Amniotic epithelial cell (primary cell): Measurements from ENCODE around the gene NRTN.
"Not testable (repeated sequence)": the region's sequence is repeated elsewhere in the genome, so short reads cannot be mapped to it uniquely, and the experiment has no call there.

ENCODE experiments used
- DNase-seq: peaks from one replicate; pipeline ENCODE4 v3.0.0-alpha.2; 2010; ENCODE audit warnings: low read depth

NRTN gene

GRCh38 chr19:5838353-5839064, 33.6 kb downstream of the NRTN start:
- no peak for DNase-seq

GRCh38 chr19:5839065-5840017, 34.5 kb downstream of the NRTN start, which contains the start of gene FUT6:
TSS of gene FUT6 (minus strand) at chr19:5839702. CDS start at chr19:5832567, 7,135 bp downstream.
- DNase-seq = no peak

- DNase-seq = not testable (repeated sequence)
Measured at GRCh38 chr19:5841735-5842111, 36.9 kb downstream of the NRTN start.

DNA sequence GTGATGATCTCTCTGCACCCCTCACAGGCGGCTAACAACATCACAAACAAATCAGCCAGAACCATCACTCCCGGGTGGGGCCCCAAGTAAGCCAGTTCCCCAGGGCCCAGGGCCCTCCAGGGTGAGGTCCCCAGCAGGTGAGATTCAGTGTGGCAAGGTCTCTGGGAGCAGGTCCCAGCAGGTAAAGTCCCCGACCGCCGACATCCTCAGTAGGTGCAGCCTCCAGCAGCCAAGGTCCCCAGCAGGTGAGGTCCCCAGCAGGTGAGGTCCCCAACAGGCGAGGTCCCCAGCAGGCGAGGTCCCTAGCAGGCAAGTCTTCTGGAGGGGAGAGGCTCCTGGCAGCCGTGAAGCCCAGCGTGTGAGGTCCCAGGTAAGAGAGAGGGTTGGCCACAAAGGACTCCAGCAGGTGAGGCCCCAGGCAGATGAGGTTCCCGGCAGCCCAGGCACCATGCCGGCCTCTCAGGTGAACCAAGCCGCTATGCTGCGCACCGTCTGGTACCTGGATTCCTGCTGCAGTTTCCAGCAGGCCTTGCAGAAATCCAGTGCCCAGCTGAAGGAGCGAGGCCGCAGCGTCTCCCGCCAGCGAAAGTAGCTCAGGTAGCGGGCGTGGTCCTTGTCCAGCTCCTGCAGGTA, 38.5 kb downstream of the NRTN start:
- DNase-seq = no peak

DNA sequence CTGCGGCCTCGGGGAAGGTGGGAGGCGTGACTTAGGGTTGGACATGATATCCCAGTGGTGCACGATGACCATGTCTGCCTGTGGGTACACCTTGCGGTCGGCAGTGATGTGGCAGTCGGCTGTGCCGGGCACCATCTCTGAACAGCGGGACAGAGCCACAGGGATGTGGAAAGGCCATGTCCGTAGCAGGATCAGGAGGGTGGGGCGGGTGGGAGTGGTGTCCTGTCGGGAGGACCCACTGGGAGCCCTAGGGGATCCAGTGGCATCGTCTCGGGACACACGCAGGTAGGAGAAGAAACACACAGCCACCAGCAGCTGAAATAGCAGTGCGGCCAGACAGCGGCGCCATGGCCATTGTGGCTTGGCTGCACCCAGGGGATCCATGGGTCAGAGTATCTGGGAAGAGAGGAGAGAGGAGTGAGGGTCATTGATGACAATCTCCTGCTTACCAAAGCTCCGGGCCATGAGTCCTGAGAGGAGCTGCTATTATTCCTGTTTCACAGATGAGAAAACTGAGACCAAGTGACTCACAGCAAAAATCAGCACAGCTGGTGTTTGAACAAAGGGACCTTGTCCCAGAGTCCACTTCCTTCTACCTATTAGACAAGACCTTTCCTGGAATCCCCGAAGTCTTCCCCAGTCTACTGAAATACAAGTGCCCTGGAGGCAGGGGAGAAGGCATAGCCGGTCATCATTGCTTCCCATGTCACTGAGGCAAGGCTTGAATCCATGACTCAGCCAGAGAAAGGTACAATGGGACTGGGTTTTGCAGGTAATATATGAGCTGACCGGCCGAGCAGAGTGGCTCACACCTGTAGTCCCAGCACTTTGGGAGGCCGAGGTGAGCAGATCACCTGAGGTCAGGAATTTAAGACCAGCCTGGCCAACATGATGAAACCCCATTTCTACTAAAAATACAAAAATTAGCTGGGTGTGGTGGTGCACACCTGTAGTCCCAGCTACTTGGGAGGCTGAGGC, 39.9 kb downstream of the NRTN start:
- DNase-seq = no peak

- not testable (repeated sequence) for DNase-seq
Measured at GRCh38 chr19:5847846-5848245, 43.0 kb downstream of the NRTN start.

GRCh38 chr19:5848621-5849020, 43.8 kb downstream of the NRTN start:
- not testable (repeated sequence) for DNase-seq

DNA sequence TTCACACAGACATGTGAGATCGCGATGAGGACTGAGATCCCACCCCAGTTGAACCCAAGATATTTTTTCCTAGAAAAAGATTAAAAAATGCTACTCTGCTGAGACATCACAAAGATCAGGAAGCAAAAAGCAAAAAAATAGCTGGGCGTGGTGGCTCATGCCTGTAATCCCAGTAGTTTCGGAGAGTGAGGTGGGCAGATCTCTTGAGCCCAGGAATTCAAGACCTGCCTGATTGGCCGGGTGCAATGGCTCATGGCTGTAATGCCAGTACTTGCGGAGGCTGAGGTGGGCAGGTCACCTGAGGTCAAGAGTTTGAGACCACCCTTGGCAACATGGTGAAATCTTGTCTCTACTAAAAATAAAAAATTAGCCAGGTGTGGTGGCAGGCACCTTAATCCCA, 45.3 kb downstream of the NRTN start:
- DNase-seq = no peak

GRCh38 chr19:5850743-5851293, 46.0 kb downstream of the NRTN start:
- peak; percentile 67 for DNase-seq

- no peak for DNase-seq
Measured at GRCh38 chr19:5851302-5851701, 46.4 kb downstream of the NRTN start, which contains the start of gene FUT3. TSS of gene FUT3 (minus strand) at chr19:5851449.

DNA sequence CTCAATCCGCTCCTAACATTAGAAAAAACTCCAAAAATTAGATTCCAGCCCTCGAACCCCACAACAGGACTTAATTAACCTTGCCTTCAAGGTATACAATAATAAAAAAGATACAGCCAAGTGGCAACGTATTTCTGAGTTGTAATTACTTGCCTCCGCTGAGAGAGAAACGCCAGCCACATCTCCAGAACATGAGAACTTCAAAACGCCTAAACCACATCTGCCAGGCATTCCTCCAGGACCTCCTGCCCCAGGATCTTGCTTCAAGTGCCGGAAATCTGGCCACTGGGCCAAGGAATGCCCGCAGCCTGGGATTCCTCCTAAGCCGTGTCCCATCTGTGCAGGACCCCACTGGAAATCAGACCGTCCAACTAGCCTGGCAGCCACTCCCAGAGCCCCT, 49.3 kb downstream of the NRTN start:
- not testable (repeated sequence) for DNase-seq

DNA sequence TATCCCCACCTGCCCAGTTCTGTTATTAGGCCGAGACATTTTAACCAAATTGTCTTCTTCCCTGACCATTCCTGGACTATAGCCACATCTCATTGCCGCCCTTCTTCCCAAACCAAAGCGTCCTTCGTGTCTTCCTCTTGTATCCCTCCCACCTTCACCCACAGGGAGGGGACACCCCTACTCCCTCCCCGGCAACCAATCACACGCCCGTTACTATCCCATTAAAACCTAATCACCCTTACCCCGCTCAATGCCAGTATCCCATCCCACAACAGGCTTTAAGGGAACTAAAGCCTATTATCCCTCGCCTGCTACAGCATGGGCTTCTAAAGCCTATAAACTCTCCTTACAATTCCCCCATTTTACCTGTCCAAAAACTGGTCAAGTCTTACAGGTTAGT, 50.3 kb downstream of the NRTN start:
- DNase-seq = not testable (repeated sequence)

- no peak for DNase-seq
Measured at GRCh38 chr19:5857203-5858081, 52.6 kb downstream of the NRTN start.

- no peak for DNase-seq
Measured at GRCh38 chr19:5863030-5863665, 58.3 kb downstream of the NRTN start.

DNA sequence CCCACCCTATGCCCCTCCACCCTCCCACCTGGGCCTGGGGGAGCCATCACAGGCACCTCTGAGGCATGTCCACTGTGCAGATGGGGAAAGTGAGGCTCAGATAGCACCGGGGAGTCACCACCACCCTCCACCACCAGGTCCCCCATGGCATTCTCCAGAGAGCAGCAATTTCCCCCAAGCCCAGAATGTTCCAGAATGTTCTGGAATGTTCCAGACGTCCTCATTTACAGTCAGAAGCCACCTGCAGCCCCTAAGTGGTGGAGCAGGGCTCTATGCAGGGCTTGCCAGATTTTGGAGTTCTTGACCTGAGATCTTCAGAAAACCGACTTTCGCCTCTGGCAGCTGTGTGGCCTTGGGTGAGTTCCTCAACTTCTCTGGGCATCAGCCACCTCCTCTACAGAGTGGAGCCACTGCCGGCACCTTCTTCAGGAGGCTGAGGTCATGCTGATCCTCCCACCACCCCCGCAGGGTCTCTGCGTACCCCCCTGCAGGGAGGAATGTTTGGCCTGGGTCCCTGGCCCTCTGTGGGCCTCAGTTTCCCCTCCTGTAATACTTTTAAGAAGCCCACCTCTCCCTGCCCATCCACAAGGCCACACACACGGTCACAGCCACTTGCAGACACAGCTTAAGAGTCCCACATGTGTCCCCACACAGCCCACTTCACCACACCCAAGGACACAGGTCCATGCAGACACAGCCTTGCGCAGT, 59.3 kb downstream of the NRTN start:
- no peak for DNase-seq

- DNase-seq = no peak
Measured at GRCh38 chr19:5864725-5865486, 60.0 kb downstream of the NRTN start.

GRCh38 chr19:5865772-5866171, 60.9 kb downstream of the NRTN start:
- no peak for DNase-seq
